NT2/D1 (cell line): ENCODE data around the gene ROGDI.
A peak's percentile ranks its signal among the peaks of the same experiment; 100 is the strongest.

ENCODE experiments used
- DNase-seq: peaks from one replicate; pipeline ENCODE4 v3.0.0-alpha.2; 2011; ENCODE audit warnings: low read depth, low spot score
- H3K27me3 ChIP-seq: 2 replicates; pipeline ENCODE4 v1.6.0; 2011; ENCODE audit warnings: mild to moderate bottlenecking; ENCODE audit not compliant: insufficient read length, insufficient read depth
- H3K36me3 ChIP-seq: 2 replicates; pipeline ENCODE4 v1.6.1; 2011; ENCODE audit warnings: mild to moderate bottlenecking, low read length, mixed read lengths; ENCODE audit not compliant: insufficient read depth, insufficient read length
- H3K4me1 ChIP-seq: 2 replicates; pipeline ENCODE4 v1.5.1; 2011; ENCODE audit not compliant: insufficient read depth, insufficient read length
- H3K4me3 ChIP-seq: 2 replicates; pipeline ENCODE4 v1.5.1; 2011; ENCODE audit warnings: low read depth; ENCODE audit not compliant: insufficient read length
- H3K9ac ChIP-seq: 2 replicates; pipeline ENCODE4 v1.6.0; 2011; ENCODE audit warnings: low read depth; ENCODE audit not compliant: insufficient read length
- H3K9me3 ChIP-seq: 2 replicates; pipeline ENCODE4 v1.5.1; 2011; ENCODE audit warnings: mild to moderate bottlenecking, low read length; ENCODE audit not compliant: insufficient read depth
- SUZ12 ChIP-seq: IDR thresholded peaks from 2 replicates; pipeline ENCODE4 v1.6.1; 2011; ENCODE audit not compliant: insufficient read length, insufficient read depth; ENCODE audit errors: extremely low read depth
- YY1 ChIP-seq: IDR thresholded peaks from 2 replicates; pipeline ENCODE4 v1.6.1; 2011; ENCODE audit not compliant: insufficient read length, insufficient read depth
- ZNF274 ChIP-seq: IDR thresholded peaks from 2 replicates; pipeline ENCODE4 v1.6.1; 2011; ENCODE audit warnings: mild to moderate bottlenecking, low read depth, low read length

The ROGDI gene

DNA sequence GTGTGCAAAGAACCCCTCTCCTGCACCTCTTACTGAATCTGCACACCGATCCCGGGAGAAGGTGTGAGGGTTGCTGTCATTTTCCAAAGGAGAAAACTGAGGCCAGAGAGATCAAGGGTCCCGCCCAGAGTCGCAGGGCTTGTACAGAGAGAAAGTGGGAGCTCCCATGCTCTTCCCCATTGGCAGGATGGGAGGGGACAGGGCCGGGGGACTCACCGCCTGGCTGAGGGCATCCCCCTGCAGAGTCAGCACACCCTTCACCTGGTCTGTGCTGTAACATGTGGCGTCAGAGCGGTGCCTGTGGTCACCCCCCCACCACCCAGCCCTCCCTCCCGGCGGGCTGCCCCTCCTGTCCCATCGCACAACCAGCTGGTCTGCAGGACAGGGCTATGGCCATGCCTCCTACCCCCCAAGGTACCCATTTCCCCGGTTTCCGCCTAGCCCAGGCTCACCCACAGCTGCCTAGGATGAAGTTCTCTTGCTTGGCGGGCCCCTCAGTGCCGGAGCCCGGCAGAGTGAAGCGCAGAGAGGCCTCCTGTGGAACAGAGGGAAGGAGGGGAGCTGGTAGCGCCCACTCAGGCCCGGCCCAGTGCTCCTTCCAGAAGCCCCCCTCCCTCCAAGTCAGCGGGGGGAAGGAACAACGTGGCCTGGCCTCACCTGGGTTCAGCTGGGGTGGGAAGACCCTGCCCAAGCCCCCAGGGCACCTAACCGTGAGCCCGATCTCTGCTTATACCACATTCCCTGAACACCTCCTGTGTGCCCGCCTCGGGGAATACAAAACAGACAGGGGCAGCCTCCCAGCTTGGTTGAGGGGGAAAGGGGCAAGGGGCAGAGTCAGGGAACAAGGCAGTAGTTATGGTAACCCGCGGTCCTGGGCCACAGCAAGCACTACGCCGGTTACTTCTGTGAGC is 1.1 kb downstream of the ROGDI start:
- no peak for TF ChIP-seq YY1
- TF ChIP-seq ZNF274: no peak
- TF ChIP-seq SUZ12: no peak
- no peak for DNase-seq
- Histone ChIP-seq H3K4me3 (peak overlapping the region; percentile 74), H3K9ac (peak overlapping the region; percentile 92), H3K36me3 (peaks cover 62% of the 10 kb centered on the region), H3K4me1 (peaks cover 43% of the 10 kb centered on the region), H3K27me3 (peaks cover 3% of the 10 kb centered on the region), H3K9me3 (no peaks in the 10 kb centered on the region)

DNA sequence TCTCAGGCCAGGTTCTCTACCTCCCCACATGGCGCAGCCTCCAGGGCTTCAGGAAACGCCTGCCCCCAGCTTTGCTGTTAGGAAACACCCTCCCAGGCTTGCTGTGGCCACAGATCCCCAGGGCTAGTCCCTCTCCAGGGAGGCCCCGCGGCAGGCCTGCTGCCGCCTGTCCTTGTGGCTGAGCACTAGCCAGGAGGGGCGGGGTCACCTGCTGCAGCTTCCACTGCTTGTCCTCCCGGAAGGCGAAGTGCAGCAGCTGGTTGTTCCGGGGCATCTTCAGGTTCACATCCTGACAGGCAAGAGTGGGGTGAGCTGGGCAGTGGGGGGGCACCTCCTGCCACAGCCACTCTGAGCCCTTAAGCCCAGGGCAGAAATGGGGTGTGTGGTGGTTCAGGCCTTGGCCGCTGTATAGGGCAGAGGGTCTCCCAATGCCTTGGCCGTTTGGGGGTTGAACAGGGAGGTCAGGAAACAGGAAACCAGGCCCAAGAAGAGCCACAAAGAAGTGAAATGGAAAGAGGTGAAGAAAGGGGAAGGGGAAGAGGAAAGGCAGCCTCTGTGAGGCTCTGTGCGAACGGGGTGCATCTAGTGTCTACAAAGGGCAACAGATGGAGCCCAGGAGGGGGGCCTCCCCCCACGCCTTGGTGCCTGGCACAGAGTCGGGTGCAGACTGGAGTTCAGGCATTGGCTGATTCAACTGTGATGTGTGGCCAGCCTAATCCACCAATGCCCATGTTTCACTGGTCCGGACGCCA is 2.0 kb downstream of the ROGDI start:
- Histone ChIP-seq H3K9ac (peak overlapping the region; percentile 92), H3K9me3 (no peaks in the 10 kb centered on the region), H3K4me3 (no peak overlapping the region), H3K27me3 (peaks cover 3% of the 10 kb centered on the region), H3K36me3 (peaks cover 64% of the 10 kb centered on the region), H3K4me1 (peaks cover 43% of the 10 kb centered on the region)
- TF ChIP-seq ZNF274: no peak
- DNase-seq: no peak

DNA sequence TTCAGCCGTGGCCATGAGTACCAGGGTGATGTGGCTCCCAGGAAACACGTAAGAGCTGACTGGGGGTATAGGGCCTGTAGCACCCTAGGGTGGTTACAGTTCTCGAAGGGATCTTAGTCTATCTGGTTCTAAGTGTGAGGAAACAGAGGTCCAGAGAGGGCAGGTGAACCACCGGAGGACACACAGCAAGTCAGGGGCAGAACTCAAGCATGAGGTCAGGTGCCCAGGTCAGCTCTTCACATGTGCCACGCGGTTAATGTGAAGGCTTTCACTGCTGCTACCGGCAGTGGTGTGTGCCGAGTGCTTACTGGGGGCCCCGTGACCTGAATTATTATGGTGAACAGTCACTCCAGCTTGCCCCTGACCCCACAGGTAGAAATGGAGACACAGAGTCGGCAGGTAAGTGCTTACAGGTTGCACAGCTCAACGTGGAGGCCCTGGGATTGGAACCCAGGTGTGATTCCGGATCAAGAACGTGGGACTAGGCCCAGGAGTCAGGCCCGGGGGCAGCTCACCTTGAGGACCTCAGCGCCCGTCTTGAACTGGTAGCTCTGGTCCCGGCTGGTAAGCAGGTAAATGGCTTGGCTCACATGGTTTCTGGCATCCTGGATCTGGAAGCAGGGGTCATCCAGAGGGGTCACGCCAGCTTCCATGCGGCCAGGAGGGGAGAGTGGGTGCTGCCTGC is 3.1 kb downstream of the ROGDI start:
- H3K4me1 ChIP-seq: peaks cover 34% of the 10 kb centered on the region
- no peak overlapping the region for H3K9ac ChIP-seq
- TF ChIP-seq SUZ12: no peak
- no peak for DNase-seq
- peaks cover 54% of the 10 kb centered on the region for H3K36me3 ChIP-seq
- no peak overlapping the region for H3K4me3 ChIP-seq
- H3K9me3 ChIP-seq: no peaks in the 10 kb centered on the region
- peaks cover 3% of the 10 kb centered on the region for H3K27me3 ChIP-seq

DNA sequence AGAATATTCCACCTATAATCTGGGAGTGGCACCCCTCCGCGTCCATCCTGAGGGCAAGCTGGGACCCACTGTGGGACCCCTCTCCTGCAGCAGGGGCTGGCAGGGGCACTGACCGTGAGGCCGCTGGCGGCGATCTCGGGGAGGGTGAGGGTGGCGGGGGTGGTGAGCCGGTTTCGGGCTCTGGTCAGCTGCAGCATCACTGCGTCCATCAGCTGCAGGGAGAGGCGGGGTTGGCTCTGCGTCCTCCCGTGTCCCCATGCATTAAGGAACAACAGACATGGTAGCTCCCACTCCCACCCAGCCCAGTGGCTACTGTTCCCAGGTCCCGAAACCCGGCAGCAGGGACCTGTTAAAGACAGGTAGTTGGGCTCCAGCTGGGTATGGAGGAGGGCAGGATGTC is 4.0 kb downstream of the ROGDI start:
- no peak for TF ChIP-seq SUZ12
- no peak for TF ChIP-seq ZNF274
- no peak for TF ChIP-seq YY1
- no peaks in the 10 kb centered on the region for H3K9me3 ChIP-seq
- H3K4me1 ChIP-seq: peaks cover 26% of the 10 kb centered on the region
- peaks cover 45% of the 10 kb centered on the region for H3K36me3 ChIP-seq
- no peak overlapping the region for H3K9ac ChIP-seq
- no peak for DNase-seq
- H3K27me3 ChIP-seq: peaks cover 3% of the 10 kb centered on the region
- H3K4me3 ChIP-seq: no peak overlapping the region

DNA sequence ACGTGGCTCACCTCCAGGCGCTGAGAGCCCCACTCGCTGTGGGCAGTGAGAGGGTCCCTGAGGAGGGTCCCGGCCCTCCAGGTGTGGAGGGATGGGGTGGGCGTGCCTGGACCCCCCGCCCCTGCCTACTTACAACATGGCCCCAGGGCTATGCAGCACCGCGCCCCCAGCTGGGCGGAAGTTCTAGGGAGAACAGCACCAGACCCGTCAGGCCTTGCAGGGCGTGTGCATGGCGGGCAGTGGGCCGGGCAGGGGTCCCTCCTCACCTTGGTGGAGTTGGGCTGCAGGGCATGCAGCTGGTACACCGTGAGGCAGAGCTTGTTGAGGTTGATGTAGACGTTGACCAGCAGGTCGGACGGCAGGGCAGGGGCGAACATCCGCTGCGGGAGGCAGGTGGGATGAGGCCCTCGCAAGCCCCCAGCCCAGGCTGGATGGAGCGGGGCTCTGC is 4.6 kb downstream of the ROGDI start:
- H3K9ac ChIP-seq: no peak overlapping the region
- no peaks in the 10 kb centered on the region for H3K9me3 ChIP-seq
- DNase-seq: no peak
- peaks cover 3% of the 10 kb centered on the region for H3K27me3 ChIP-seq
- no peak overlapping the region for H3K4me3 ChIP-seq
- peaks cover 25% of the 10 kb centered on the region for H3K4me1 ChIP-seq
- peaks cover 44% of the 10 kb centered on the region for H3K36me3 ChIP-seq
- TF ChIP-seq YY1: no peak

DNA sequence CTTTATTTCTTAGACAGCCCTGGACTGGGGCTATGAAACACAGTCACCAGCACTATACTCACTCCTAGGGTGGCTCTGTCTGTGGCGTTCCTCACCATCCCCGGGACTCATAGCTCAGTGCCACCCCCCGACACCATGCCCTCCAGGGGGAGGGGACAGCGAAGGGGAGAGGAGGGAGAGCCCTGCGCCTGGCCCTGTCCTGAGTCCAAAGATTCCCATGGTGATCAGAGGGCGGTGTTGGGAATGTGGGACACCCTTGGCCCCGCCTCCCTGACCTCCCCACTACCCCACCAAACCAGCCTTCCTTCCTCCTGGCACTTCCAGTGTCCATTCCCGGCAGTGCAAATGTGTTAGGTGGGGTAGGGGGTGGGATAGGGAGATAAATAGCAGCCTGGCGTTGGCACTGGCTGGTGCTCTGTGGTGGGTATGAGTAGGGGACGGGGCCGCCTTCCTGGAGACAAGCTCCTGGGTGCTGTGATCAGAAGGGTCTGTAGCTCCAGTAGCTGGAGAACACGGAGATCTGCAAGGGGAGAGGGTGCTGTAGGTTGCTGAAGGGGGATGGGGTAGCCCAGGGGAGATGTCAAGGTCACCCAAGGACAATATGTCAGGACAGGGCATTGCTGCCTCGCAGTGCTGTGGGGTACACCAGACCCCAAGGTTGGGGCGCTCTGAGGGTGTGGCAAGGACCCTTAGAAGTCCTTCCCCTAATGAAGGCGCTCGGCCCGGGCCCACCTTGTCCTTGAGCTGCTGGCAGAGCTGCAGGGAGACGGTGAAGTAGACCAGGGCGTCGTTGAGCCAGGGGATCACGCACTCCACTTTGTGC is 5.2 kb downstream of the ROGDI start:
- no peak for TF ChIP-seq SUZ12
- no peak for TF ChIP-seq ZNF274
- TF ChIP-seq YY1: no peak
- no peak overlapping the region for H3K9ac ChIP-seq

More for the DNA sequence above, 5.2 kb downstream of the ROGDI start:
- H3K4me1 ChIP-seq: peaks cover 25% of the 10 kb centered on the region
- H3K36me3 ChIP-seq: peaks cover 44% of the 10 kb centered on the region
- H3K9me3 ChIP-seq: no peaks in the 10 kb centered on the region
- H3K27me3 ChIP-seq: peaks cover 3% of the 10 kb centered on the region
- no peak for DNase-seq
- H3K4me3 ChIP-seq: no peak overlapping the region
